Heart right ventricle (tissue), 16 donors: ENCODE results near the gene ACTN3. TPM values are rescaled to one million over a fixed set of nuclear protein-coding genes. Genes with fewer than 3 reads are reported as not detected.
A peak's percentile ranks its signal among the peaks of the same experiment; 100 is the strongest.

Source experiments
- ATAC-seq, 8 donors: fragments of 200-7000 bp; cut with Tn5 transposase; one replicate each; pipeline ENCODE4 v1.9.1; 2020; ENCODE audit warnings: mild to moderate bottlenecking in 8 of 8, moderate library complexity in 8 of 8, moderate number of reproducible peaks in 1 of 8
- DNase-seq, 2 donors: peaks; one replicate each; pipeline ENCODE4 v3.0.0-alpha.2; 2020
- H3K27ac ChIP-seq, 10 donors: fragments of 200-600 bp; sonication (generic) in 2 of 10; one replicate each; pipeline versions ENCODE4 v1.5.0 to v1.8.0; 2020 to 2022; ENCODE audit warnings: mild to moderate bottlenecking in 3 of 10
- H3K27me3 ChIP-seq, 7 donors: fragments of 200-600 bp; one replicate each; pipeline ENCODE4 v1.8.0; 2021 to 2022; ENCODE audit warnings: mild to moderate bottlenecking in 2 of 7
- H3K36me3 ChIP-seq, 9 donors: fragments of 200-600 bp; sonication (generic) in 1 of 9; one replicate each; pipeline versions ENCODE4 v1.5.0 to v1.8.0; 2020 to 2022; ENCODE audit warnings: mild to moderate bottlenecking in 2 of 9
- H3K4me1 ChIP-seq, 9 donors: fragments of 200-600 bp; sonication (generic) in 1 of 9; one replicate each; pipeline versions ENCODE4 v1.5.0 to v1.8.0; 2020 to 2022; ENCODE audit warnings: mild to moderate bottlenecking in 4 of 9
- H3K4me3 ChIP-seq, 10 donors: fragments of 200-600 bp; sonication (generic) in 2 of 10; one replicate each; pipeline versions ENCODE4 v1.5.0 to v1.8.0; 2020 to 2022; ENCODE audit warnings: mild to moderate bottlenecking in 7 of 10, moderate library complexity in 2 of 10
- H3K9me3 ChIP-seq, 11 donors: fragments of 200-600 bp in 10 of 11; sonication (generic) in 2 of 11; one replicate each; pipeline versions ENCODE4 v1.5.0 to v1.8.0; 2013 to 2022; ENCODE audit warnings: mild to moderate bottlenecking in 2 of 11, control low read depth in 1 of 11, moderate library complexity in 1 of 11
- WGBS, 2 donors: extraction: QIAGEN DNeasy Blood & Tissue Kit; methylation state at CpG; one replicate each; pipeline ENCODE4 v1.1.7; 2013; ENCODE audit warnings: inconsistent platforms in 1 of 2; 5-methylcytosine and 5-hydroxymethylcytosine counted together
- intact Hi-C, 10 donors: fragments of 100-400 bp; cut with DNase I; formaldehyde crosslinking; loops; one replicate each; pipeline versions ENCODE4 v1.11.1 to v1.14.2; 2022
- polyA plus RNA-seq, 2 donors: library from polyadenylated mRNA; stranded (reverse); fragments of 200-250 nt; gene quantifications; one replicate each; pipeline ENCODE4 v1.2.3, GENCODE V29; 2013
- total RNA-seq, 10 donors: library from RNA; stranded (reverse); fragmentation: NEBNext Ultra II Directional in 3 of 10; extraction: Animal tissue kit (Norgen Biotek cat#: 25700) in 3 of 10; gene quantifications; one replicate each; pipeline versions ENCODE4 v1.2.1 to v1.2.4, GENCODE V29; 2021 to 2023
- TF ChIP-seq, protein P1 (sequence below), 9 donors: fragments of 200-600 bp; sonication (generic) in 2 of 9; IDR thresholded peaks; one replicate each; pipeline versions ENCODE4 v1.5.0 to v1.8.0; 2021 to 2022; ENCODE audit warnings: antibody characterized with exemption in 9 of 9, mild to moderate bottlenecking in 5 of 9, moderate library complexity in 1 of 9
- donor health status: Arrhythmogenic right ventricular cardiomyopathy.
- donor health status: ischemic (EF 13 %, LVEDD 7.1; RV severe dilation, severe dysfunction).
- donor health status: healthy with polysubstance abuse.
- donor health status: DM: no; HTN: yes; CAD: no.
- donor health status: DM: no; HTN: no; CAD: no.
- donor health status: ischemic (EF 25% LVEDD 6.9; RV normal size, moderate dysfunction).
- donor health status: ischemic (EF 25% LVEDD 5.7; RV mildly dilated, moderate dysfunction).
- donor health status: healthy.
- donor health status: DM: yes; HTN: yes; CAD: no.
- donor health status: Ischemic cardiomyopathy.
- donor health status: ischemic (EF 35%, LVEDD 5.7; RV mildly dilated, moderate dysfunction).
- donor health status: nonischemic (EF 11% LVEDD 7.7; RV severe dilation, severe dysfunction).
- donor health status: DM: yes; HTN: yes; CAD: no.
- donor health status: PGD.
- donor health status: ischemic (EF 29% LVEDD 5.4; RV normal size, mild dysfunction).
- donor health status: nonischemic (EF 23%, LVEDD 6.1; RV moderate dilation, normal function).

ACTN3 gene
- total and polyA plus RNA-seq, 12 donors, result 0.03 to 0.24 TPM; not detected in 10

DNA sequence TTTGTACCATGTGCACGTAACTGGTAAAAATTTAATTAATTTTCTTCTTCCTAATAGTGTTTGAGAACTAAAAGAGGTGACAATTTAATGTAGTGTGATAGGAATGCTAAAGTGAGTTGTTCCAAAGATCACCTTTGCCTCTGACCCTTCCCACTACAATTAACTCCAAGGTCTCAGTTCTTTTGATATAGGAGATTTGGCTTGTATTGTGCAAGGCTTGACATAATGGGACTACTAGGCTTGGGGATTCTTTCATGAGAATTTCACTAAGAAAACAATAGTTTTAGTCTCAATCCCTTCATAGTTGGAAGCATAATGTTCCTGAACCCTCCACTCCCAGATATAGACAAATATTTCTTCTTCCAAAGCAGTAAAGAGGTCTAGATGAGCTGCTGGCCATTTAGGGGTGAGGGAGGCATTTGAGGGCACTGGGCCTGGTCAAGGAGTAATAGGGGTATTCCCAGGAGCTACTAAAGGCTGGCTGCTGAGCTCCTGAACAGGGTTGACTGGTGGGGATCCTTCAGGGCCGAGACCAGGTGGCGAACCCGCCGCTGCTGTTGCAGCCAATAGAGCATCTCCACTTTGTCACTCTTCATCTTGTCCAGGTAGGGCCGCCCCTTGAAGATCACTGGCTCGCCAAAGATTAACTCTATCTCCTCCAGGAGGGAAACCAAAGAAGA is 43.4 kb downstream of the ACTN3 start:
- H3K27ac ChIP-seq, result no peak overlapping the region
- DNase-seq (no peak), ATAC-seq (no peak)
- H3K27me3 ChIP-seq, result no peaks in the 10 kb centered on the region
- TF ChIP-seq, protein P1, sequence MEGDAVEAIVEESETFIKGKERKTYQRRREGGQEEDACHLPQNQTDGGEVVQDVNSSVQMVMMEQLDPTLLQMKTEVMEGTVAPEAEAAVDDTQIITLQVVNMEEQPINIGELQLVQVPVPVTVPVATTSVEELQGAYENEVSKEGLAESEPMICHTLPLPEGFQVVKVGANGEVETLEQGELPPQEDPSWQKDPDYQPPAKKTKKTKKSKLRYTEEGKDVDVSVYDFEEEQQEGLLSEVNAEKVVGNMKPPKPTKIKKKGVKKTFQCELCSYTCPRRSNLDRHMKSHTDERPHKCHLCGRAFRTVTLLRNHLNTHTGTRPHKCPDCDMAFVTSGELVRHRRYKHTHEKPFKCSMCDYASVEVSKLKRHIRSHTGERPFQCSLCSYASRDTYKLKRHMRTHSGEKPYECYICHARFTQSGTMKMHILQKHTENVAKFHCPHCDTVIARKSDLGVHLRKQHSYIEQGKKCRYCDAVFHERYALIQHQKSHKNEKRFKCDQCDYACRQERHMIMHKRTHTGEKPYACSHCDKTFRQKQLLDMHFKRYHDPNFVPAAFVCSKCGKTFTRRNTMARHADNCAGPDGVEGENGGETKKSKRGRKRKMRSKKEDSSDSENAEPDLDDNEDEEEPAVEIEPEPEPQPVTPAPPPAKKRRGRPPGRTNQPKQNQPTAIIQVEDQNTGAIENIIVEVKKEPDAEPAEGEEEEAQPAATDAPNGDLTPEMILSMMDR (IDR thresholded peaks at IDR 0.05), result no peak
- H3K36me3 ChIP-seq, result no peaks in the 10 kb centered on the region
- intact Hi-C loops, result loop anchor here in 1 of 10 donors (5.0 kb wide), 1 partner anchor 87 kb away; the partner anchor contains the start of gene RBM4B
- H3K4me3 ChIP-seq, result no peak overlapping the region
- H3K9me3 ChIP-seq, result no peaks in the 10 kb centered on the region
- H3K4me1 ChIP-seq, result peaks cover 3 to 30% (median 24%) of the 10 kb centered on the region in 9 donors
- WGBS, 2 donors, result 94 to 95% methylated on average over 7 of the region's 7 CpGs

DNA sequence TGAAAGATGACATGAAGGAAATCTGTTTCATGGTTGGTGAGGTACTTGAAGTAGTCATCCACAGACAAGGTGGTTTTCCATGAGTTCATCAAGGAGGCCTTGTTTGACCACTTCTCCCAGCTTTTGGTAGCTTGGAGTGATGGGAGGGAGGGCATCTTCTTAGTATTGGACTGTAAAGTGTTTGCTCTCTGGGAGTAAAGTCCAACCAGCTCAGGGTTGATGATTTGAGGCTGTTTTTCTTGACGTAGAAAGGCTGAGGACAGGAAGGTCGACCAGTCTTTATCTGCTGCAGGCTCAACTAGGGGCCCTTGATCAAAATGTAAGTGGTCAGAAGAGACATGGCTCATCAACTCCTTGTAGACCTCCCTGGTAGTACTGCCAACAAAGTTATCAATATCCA is 44.5 kb downstream of the ACTN3 start:
- intact Hi-C loops, result loop anchor here in 1 of 10 donors (5.0 kb wide), 1 partner anchor 86 kb away; the partner anchor contains the start of gene RBM4B
- Histone ChIP-seq H3K4me3 (no peak overlapping the region), H3K9me3 (no peaks in the 10 kb centered on the region), H3K4me1 (peaks cover 3 to 40% (median 32%) of the 10 kb centered on the region in 9 donors), H3K27me3 (no peaks in the 10 kb centered on the region), H3K27ac (no peak overlapping the region), H3K36me3 (no peaks in the 10 kb centered on the region)
- ATAC-seq, result no peak
- TF ChIP-seq, protein P1 (IDR thresholded peaks at IDR 0.05), result no peak
- DNase-seq, result no peak
- WGBS, 2 donors, result 83 to 94% methylated on average over 2 of the region's 2 CpGs

DNA sequence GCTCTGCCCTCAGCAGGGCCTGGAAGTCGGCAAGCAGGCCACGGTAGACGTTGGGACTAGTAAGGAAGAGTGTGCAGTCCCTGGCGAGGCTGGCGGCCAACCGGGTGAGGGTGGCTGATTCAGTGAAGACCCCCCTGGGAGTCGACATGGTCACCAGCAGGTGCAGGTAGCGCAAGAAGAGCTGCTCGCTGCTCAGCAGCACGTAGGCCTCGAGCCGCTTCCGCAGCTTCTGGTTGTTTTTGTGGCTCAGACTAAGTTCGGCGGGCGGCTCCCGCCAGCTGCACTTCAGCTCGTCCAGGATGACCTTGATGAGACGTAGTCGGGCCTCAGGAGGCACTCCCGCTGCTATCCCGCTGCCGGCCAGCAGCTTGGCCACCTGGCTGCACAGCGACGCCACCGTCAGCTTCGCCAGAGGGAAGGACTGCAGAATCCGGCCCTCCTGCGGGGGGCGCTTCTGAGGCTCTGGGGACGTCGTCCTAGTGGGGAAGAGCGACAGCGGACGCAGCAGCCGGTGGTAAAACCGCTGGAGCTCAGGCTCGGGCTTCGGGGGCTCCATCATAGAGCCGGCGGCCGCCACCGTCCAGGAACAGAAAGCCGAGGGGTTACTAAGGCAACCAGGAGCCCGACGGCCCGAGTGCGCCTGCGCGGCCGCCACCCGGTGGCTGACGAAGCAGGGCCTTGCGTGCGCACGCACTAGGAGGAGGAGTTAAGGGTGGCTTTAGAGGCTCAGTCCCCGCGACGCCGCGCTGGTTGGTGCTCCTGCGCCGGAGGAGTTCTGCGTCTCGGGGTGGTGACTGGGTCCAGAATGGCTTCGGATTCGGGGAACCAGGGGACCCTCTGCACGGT is 46.0 kb downstream of the ACTN3 start, which contains the start of the genes CCDC87 and CCS:
Gene CCDC87 (minus strand): TSS at position 607 of the 846 bp plus-strand sequence. CDS start 48 bp downstream, at position 559.
Gene CCS (plus strand): TSS at position 729 of the 846 bp plus-strand sequence. CDS start 77 bp downstream, at position 806.
- intact Hi-C loops, result loop anchor here in 3 of 10 donors (2.0 to 5.0 kb wide), 2 partner anchors 46 to 85 kb away; partner anchors contain the start of genes RBM4 (in 2 of the 3) and RBM4B (in 1 of the 3)
- Histone ChIP-seq H3K4me3 (peak within 1 kb of the TSS; percentile 36 to 85 (median 66)), H3K27ac (peak within 1 kb of the TSS in 9 of 10 donors; percentile 68 to 93 (median 84)), H3K4me1 (peaks cover 3 to 43% (median 32%) of the 10 kb centered on the region in 9 donors), H3K27me3 (no peaks in the 10 kb centered on the region), H3K36me3 (no peaks in the 10 kb centered on the region), H3K9me3 (no peaks in the 10 kb centered on the region)
- TF ChIP-seq, protein P1 (IDR thresholded peaks at IDR 0.05), result peak; percentile 37 to 91 (median 69)
- peak; percentile 98 to 99 for DNase-seq
- peak; percentile 97 to 99 (median 98) for ATAC-seq
- WGBS, 2 donors, result 14 to 15% methylated on average over 68 of the region's 68 CpGs

DNA sequence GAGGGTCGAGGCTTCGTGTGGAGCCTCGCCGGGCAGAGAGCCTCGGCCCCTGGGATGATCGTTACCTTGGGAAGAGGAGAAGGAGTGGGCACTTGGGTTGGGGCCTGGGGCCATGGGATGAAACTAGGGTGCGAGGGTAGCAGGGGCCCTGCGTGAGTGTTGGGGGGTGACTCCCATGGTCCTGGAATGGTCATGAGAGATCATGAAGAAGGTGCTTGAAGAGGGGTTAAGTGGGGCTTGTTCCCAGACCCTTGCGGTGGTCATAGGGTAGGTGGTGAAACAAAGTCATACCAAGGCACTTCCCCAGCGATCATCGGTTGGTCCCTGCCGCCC is 46.6 kb downstream of the ACTN3 start:
- H3K27me3 ChIP-seq, result no peaks in the 10 kb centered on the region
- peak overlapping the region; percentile 36 to 85 (median 66) for H3K4me3 ChIP-seq
- WGBS, 2 donors, result 7 to 9% methylated on average over 12 of the region's 12 CpGs
- H3K9me3 ChIP-seq, result no peaks in the 10 kb centered on the region
- TF ChIP-seq, protein P1 (IDR thresholded peaks at IDR 0.05), result no peak
- H3K4me1 ChIP-seq, result peaks cover 3 to 43% (median 32%) of the 10 kb centered on the region in 9 donors
- intact Hi-C loops, result loop anchor here in 3 of 10 donors (2.0 to 5.0 kb wide), 2 partner anchors 46 to 84 kb away; partner anchors contain the start of genes RBM4 (in 2 of the 3) and RBM4B (in 1 of the 3)
- peak overlapping the region in 9 of 10 donors; percentile 68 to 93 (median 84) for H3K27ac ChIP-seq
- ATAC-seq (peak in 2 of 8 donors; percentile 2 to 28), DNase-seq (no peak)
- H3K36me3 ChIP-seq, result no peaks in the 10 kb centered on the region
